GM19043 (cell line): Measurements from ENCODE around the gene EML3.

Experiments used
- ATAC-seq: cut with Tn5 transposase; IDR thresholded peaks from one replicate; pipeline ENCODE4 v1.9.1; 2021; ENCODE audit warnings: low read depth; ENCODE audit not compliant: unreplicated experiment

Gene EML3

DNA sequence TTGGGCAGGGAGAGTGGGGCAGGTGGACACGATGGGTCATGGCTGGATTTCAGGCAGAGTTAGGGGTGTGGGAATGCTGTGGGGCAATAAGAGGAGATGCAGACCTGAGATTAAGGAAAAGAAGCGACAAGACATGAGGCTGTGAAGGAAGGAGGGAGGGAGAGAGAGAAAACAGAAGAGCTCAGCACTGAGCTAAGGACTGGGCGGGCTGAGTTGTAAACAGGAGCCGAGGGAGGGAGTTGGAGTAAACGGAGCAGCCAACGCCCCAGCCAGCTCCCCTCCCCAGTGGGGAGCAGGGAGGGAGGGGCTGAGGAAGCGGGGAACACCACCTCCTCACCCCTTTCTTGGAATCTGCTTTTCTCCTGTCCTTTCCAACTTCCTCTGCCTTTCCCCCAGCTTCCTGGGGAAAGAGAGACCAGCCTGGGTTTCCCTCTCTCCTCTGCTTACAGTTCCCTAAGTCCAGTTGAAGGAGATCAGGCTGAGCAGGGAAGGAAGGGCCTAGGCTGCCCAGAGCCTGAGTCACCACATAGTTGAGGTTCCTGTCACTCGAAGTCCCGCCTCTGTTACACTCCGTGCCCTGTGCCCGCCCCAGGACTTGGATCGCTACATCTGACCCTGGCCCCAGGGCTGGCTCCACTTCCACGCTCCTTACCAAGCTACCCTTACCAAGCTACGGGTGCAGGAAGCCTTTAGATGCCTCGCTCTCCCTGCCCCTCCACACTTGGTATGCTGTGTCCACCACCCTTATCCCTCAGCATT lies 59.3 kb downstream of the EML3 start:
- no peak for ATAC-seq

DNA sequence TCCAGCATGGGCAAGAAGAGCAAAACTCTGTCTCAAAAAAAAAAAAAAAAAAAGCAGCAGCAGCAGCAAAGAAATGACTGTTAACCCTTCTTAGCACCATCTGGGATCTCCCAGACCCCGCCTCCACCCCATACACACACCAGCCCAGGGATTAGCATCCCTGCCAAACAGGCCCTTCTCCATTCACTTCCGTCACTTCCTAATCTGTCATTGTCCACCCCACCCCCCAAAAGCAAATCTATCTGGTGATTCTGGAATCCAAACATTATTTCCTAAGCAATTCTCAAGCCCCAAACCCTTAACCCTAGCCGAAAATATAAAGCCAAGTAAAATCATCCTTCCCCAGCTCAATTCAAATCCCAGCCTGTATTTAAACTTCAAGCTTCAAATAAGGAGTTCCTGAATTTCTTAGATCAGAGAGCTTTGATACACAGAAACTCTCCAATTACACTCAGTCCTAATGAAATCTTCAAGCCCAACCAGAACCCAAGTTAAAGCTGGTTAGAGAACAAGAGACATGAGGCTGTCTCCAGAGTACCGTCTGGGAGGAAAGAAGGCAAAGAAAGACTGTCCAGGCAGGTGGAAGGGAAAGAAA lies 60.0 kb downstream of the EML3 start:
- no peak for ATAC-seq
